ENCODE results near the gene SAMHD1.

DNA sequence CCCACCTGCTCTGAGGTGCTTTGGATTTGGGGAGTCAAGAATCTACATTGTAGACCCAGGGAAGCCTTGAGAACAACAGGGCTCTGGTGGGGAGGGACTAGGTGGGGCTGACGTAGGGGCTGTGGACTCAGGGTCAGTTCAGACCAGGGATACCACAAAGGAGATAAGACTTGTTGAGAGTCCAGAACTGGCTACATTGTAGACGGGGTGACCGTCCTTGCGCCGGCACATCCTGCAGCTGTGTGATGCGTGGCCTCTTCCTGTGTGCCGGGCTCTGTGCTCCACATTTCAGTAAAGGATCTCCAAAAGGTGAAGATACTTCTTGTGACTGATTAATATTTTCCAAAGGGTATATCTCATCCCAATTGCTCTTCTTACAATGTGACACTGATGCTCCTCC, 85.3 kb downstream of the SAMHD1 start:
- TF ChIP-seq CTCF (IDR thresholded peaks at IDR 0.05; ENCODE audit: extremely low read depth in 1 of 2, insufficient read depth in 1 of 2, low read depth in 1 of 2, low read length in 2 of 2) (no peak), POLR2A (IDR thresholded peaks at IDR 0.05; ENCODE audit: low read depth, low read length) (no peak)
